ENCODE results near the gene TMEM250.

TMEM250 gene

DNA sequence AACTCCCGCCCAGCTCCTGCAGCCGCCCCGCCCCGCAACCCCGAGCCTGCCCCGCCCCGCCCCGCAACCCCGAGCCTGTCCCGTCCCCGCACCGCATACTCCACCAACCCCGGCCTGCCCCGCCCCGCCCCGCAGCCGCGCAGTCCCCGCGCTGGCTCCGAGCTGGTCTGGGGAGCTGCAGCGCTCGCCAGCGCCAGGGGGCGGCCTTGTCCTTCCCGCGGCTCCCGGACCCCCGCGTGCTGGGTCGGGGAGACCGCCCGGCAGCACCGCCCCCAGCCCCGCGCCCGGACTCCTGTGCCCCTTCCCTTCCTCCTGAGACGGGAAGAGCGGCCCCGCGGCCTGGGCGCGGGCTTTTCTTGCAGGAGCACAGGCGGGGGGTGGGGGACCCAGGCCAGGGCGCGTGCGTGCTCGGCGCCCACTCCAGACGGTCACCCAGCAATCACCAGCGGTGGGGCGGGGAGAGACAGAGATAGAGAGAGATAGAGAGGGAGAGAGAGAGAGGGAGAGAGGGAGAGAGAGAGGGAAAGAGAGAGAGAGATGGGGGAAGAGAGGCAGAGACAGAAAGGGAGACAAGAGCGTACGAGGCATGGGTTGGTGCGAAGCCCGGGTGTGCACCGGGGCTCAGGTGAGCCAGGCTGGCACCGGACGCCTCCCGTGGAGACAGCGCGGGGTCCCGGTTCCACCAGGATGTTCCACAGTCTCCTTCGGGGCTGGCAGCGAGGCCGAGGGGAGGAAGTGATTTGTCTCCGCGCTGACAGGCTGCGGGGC lies 14.7 kb upstream of the TMEM250 start:
- DNase-seq (ENCODE audit: insufficient read length, low spot score) (peak; percentile 50), FAIRE-seq (no peak)

DNA sequence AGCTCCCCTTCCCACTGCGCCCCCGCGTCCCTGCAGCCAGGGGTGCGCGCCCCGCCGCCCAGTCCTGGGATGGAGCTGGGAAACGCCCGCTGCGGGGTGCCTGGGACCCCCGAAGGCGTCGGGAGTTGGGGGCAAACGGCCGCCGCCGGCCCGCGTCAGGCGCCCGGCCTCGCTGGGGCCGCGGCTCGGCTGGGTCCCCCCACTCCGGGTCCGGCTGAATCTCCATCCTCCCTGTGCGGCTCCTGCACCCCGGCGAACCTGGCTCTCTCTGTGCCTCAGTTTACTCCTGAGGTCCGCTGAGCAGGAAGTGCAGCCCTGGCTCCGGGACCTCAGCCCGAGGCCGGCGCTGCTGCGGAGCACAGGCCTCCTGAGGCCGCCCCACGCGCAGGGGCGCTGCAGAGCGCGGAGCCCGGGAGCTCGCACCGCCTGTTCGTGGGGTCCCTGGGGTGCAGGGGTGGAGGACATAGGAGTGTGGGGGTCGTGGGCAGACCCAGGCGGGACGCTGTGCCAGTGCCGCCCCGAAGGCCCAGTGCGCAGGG lies 13.9 kb upstream of the TMEM250 start:
- FAIRE-seq (no peak), DNase-seq (ENCODE audit: insufficient read length, low spot score) (no peak)

DNA sequence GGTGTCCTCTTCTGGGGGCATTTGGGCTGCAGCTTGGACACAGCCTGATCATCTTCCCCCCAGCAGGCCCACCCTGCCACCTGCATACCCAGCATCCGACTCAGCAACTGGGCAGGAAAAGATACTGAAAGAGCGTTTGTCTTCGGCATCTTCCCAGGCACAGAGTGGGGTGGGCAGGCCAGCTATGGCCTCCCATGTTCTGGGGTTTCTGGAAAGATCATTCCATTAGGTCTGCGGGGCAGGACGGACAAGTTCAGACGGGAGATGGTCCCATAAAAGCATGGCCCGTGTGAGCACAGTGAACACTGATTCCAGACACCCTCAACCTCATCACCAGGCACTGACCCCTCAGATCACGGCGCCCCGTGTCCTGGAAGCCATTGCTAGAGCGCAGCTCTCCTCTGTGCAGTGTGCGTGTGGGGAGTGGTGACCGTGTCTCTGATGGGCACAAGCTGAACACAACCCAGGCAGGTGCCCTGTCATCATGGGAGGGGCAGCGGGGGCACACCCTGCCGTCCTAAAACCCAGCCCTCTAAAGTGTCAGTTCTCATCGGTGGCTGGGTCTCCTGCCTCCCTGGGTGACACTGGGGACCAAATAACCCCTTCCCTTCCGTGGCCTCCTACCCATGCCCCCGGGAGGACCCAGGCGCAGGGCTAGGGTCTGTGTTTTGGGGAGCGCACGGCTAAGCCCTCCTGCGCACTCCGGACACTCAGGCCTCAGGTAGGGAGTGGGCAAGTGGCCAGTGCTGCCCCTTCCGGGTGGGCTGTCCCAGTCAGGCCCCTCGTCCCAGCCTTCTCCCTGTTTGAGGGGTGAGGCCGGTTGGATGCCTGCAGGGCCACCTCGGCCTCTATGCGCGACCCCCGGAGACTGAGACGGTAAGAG lies 13.2 kb upstream of the TMEM250 start:
- no peak for DNase-seq (ENCODE audit: insufficient read length, low spot score)
- no peak for FAIRE-seq

DNA sequence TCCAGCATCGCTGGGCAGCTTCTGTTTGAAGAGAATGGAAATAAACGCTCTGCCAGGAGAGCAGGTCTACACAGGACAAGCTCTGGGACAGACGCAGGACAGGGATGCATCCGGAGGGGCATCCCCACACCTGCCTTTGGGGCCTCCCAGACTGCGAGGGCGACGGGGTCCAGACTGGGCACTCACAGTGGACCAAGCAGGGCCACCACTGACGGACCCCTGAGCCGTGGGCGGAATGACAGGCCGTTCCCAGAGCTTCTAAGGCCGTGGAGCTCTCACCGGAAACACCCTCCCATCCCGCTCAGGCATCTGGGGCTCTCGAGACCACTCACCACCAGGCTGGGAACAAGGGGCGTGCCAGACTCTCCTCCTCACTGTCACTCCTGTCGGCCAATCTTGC lies 10.5 kb upstream of the TMEM250 start:
- no peak for DNase-seq (ENCODE audit: insufficient read length, low spot score)
- no peak for FAIRE-seq

DNA sequence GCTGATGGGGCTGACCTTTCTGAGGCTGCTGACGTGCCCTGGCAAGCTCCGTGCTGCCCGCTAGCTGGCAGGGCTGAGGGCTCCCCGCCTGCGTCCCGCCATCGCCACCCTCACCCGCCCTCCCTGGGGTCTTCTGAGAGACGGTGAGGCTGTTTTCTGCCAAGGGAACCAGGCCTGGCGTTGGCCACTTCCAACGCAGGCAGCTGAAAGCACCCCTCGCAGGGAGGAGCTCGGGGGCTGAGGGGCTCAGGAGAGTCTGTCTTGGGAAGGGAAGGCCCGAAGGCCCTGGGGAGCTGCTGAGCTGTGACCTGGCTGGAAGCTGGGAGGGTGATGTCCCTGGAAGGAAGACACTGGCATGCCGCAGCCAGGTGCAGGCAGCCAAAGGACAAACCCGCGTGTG lies 9.8 kb upstream of the TMEM250 start:
- no peak for DNase-seq (ENCODE audit: insufficient read length, low spot score)
- no peak for FAIRE-seq

DNA sequence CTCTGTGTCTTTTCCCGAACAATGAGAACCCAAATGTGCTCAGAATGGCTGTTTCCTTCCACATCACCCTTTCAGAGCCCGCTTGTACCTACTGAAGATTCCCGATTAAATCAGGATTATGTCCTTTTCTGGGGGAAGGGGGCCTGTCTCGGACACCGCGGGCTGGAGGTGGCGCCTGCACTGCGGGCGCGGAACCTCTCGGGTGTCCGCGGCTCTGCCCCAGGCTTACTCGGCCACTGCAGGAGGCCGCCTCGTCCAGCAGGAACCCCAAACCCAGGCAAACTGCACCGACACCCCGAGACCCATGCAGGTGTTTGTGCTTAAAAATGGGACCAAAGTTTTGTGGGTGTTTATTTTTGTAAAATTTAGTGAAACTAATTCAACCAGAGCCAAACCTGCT lies 8.6 kb upstream of the TMEM250 start:
- DNase-seq (ENCODE audit: insufficient read length, low spot score) (no peak), FAIRE-seq (no peak)

DNA sequence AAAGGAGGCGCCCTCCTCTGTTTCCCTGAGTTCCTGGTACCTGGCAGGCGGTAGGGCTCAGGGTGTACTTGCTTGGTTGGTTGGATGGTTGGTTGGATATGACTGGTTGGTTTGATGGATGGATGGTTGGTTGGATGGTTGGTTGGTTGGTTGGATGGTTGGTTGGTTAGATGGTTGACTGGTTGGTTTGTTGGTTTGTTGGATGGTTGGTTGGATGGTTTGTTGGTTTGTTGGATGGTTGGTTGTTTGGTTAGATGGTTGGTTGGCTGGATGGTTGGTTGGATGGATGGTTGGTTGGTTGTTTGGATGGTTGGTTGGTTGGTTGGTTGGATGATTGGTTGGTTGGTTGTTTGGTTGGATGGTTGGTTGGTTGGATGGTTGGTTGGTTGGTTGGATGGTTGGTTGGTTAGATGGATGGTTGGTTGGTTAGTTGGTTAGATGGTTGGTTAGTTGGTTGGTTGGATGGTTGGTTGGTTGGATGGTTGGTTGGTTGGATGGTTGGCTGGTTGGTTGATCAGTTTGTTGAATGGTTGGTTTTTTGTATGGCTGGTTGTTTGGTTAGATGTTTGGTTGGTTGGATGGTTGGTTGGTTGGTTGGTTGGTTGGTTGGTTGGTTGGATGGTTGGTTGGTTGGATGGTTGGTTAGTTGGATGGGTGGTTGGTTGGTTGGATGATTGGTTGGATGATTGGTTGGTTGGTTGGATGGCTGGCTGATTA lies 6.5 kb upstream of the TMEM250 start:
- FAIRE-seq (no peak), DNase-seq (ENCODE audit: insufficient read length, low spot score) (no peak)

DNA sequence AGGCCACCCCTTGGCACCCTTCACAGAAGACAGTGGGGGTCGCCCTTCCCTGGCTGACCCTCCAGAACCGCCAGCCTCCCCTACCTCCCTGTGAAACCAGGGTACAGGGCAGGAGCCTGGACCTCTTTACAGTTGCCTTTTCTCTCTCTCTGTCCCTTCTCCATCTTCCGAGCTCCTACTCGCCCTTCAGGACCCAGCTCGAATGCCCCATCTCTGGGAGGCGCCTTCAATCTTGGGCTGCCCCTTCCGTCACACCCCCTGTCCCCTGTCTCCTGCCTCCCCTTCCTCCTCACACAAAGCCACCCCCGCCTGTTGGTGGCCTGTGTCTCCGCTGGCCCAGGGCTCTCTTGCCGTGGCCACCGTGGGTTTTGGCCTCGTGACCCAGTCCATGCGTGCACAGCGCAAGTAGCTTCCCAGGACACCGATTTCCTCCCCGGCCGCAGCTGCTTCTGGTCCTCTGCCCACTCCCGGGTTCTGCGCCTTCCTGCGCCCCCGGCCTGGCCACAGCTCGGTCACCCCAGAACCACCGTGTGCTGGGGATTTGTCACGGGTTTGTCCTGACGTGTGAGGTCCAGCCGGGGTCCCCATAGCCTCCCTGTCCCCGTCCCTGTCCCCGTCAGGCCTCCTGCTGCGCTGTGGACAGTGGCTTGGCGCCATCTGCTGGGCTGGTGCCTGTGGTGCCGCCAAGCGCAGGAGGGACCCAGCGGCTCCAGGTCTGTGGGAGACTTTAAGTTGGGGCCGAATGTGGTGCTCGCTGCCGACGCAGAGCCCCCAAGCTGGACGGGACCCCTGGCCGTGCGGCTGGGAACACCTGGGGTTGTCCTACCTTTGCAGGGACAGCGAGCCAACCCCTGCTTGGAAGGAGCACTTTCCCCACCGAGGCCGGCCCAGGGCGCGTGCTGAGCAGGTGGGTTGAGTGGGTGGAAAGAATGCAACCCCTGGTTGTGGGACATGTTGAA lies 4.0 kb upstream of the TMEM250 start:
- peak; percentile 75 for FAIRE-seq
- DNase-seq (ENCODE audit: insufficient read length, low spot score) = peak; percentile 66

DNA sequence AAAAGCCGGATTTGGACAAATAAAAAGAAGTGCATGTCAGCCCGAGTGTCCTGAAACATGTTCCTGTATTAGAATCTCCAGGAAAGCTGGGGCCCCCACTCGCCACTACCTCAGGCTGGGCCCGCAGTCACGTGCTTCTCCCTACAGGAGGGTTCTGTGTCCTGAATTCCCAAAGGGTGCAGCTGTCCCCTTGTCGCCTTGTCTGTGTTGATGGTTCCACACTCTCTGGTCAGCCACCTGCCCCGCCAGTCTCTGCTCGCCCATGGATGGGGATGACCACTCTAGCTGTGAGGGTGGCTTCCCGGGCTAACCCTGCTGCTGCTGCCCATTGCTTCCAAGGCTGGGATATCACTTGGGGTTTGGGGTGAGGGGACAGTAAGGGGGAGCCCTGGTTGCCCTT lies 3.1 kb upstream of the TMEM250 start:
- DNase-seq (ENCODE audit: insufficient read length, low spot score) (no peak), FAIRE-seq (no peak)

DNA sequence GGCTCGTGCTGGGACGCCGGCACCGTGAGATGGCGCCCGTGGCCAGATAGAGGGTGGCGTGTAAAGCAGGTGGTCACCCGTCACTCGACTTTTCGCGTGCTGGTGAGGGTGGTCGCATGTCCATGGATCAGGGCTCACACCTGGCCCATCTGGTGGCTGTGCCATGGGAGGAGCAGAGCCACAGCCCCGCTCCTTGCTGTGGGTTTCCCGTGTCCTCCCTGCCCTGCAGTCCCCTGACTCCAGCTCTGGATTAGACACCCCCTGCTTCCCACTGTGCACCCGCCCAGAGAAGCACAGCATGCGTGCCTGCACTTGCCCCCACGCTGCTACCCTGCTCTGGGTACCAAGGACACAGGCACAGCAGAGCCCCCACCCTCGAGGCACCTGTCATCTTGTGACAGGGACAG lies 1.8 kb upstream of the TMEM250 start:
- DNase-seq (ENCODE audit: insufficient read length, low spot score) (no peak), FAIRE-seq (no peak)

DNA sequence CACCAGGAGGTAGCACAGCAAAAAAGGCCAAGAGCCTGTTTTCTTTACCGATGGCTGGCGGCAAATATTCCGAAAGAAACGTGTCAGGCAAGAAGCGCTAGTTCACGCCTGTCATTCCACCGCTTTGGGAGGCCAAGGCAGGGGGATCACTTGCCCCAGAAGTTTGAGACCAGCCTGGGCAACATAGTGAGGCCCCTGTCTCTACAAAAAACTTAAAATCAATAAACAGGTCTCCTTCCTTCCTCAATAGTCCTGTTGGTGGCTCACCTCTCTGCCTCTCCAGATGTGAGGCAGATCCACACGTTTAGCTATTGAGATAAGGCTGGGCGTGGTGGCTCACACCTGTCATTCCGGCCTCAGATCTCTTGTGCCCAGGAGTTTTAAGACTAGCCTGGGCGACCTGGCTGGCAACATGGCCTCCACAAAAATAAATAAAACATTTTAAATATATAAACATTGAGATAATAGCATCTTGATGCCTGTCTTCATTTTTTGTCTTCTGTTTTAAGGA lies 1.3 kb upstream of the TMEM250 start:
- DNase-seq (ENCODE audit: insufficient read length, low spot score) (no peak), FAIRE-seq (no peak)

DNA sequence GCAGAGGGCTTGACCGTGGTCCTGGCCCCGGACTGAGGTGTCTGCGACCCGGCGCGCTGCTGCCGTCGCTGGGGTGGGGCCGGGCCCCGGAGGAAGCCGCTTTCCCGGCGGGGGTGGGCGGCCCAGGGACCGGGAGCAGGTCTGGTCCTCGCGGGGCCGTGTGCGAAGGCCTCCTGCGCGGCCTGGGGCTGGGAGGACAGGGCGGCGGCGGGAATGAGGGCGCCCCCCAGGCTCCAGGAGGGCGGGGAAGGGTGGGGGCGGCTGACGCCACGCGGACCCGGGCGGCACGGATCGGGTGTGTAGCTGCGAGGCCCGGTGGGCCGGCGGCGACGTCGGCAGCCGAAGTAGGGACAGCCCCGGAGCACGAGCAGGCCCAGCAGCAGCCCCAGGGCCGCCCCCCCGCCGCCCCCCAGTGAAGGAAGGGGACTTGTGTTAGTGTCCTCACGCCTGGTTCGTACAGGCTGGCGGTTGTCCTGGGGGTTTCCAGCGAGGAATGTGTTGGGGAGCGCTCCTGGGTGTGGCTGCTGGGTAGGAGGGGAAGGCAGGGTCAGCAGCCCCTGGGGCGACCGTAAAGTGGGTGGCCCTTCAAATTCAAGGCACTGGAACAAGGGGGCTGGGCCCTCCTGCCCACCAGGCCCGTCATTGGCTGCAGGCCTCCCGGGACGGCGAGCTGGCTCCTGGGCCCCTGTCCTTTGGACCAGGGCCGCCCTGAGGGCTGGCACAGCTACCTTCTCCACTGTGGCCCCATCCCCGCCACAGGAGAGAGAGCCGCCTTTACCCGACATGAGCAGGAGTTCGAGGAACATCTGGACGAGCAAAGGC lies 597 bp upstream of the TMEM250 start:
- DNase-seq (ENCODE audit: insufficient read length, low spot score) = no peak
- no peak for FAIRE-seq

DNA sequence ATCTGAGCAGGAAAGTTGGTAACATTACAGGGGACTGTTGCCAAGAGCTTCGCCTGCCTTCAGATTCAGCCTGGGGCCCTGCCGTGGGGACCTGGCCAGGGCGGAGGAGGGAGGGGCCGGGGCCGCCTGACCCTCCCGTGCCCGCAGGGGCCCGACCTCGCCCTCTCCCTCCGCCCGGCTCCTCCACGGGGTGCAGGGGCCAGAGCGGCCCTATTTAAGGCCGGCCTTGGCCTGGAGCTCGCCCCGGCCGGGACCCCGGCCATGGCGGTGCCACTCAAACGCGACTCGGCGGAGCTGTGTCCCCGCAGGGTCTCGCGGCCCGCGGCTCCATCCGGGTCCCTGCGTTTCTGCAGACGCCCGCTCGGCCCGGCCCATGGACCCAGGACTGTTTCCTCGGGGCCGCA lies 757 bp downstream of the TMEM250 start:
- FAIRE-seq (no peak), DNase-seq (ENCODE audit: insufficient read length, low spot score) (no peak)

DNA sequence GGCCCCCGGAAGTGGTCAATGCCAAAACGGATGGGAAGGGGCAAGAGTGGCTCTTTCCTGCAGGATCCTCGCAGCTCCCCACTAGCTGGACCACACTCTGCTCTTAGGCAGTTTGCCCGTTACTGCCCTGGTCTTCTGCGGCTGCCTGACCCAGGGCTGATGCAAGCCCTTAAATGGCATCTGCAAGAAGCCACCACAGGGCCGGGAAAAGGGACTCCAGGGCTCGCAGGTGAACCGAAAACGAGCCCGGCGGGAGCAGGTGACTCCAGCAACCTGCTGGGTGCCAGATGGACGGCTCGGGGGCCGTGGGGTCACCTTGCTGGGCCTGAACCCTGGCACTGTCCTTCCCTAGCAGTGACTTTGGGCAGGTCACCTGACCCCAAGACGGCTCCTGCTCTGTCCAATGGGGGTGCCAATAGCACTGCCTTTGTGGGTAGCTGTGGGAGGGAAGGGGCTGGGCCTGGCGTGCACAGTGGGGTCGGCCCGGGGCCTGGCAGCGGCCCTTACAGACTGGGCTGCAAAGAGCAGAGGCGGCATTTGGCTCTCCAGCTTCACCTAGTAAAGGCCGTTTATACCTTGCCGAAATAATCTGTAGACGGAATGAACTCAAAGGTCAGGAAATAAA lies 1.3 kb downstream of the TMEM250 start:
- DNase-seq (ENCODE audit: insufficient read length, low spot score) = no peak
- no peak for FAIRE-seq

DNA sequence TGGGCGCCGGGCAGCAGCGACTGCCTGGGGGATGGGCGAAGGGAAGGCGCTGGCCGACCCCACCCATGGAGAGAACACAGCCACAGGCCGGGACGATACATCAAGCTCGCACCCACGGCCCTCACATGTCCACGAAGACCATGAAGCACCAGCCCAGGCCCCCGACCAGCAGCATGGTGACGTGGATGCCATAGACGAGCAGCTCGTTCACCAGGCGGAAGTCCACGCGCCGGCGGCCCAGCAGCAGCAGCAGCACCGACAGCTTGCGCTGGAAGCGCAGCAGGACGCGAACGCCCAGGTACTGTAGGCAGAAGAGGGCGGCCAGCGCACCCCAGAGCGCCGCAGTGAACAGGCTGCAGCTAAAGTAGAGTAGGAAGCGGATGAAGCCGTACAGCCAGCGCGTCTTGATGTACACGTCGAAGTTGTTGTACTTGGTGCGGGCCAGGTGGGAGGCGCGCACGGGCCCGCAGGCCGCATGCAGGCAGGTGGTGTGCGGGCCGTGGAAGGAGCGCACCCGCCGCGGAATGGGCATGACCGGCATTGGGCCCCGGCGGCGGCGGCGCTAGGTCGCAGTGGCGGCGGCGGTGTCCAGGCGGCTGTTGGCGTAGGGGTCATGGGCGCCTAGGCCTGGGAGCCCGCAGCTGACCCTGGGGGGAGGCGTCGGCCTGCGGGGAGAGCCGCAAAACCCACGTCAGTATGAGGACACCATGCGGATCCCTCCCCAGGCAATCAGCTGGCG lies 2.1 kb downstream of the TMEM250 start:
- FAIRE-seq = peak; percentile 20
- DNase-seq (ENCODE audit: insufficient read length, low spot score) = no peak

DNA sequence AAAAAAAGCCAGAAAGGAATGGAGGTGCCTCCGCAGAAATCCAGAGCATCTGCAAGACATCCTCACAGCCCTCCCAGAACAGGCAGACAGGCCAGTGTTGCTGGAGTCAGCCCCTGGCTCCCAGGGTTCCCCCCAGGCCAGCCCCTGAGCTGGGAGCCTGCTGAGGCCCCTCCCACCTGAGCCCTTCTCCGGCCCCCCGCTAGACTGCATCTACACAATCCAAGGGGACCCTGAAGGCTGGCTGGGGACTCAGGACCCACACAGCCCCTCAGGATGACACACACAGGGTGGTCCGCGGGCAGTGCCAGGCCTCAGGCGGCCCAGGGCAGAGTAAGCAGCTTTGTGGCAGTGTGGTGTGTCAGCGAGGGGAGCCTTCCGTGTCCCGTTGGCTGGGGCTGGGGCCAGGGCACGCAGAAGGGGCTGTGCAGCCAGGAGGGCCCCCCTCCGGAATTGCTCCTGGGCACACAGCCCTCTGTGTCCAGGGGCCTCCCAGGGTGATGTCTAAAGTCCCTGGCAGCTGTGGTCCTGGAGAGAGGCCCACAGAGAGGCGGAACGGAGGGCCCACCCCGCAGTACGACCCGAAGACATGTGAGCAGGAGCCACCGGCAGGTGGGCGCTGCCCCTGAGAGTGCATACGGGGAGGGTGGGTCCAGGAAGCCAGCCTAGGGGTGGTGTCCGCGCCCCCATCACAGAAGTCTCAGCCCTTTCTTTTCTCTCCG lies 2.9 kb downstream of the TMEM250 start:
- no peak for FAIRE-seq
- no peak for DNase-seq (ENCODE audit: insufficient read length, low spot score)

DNA sequence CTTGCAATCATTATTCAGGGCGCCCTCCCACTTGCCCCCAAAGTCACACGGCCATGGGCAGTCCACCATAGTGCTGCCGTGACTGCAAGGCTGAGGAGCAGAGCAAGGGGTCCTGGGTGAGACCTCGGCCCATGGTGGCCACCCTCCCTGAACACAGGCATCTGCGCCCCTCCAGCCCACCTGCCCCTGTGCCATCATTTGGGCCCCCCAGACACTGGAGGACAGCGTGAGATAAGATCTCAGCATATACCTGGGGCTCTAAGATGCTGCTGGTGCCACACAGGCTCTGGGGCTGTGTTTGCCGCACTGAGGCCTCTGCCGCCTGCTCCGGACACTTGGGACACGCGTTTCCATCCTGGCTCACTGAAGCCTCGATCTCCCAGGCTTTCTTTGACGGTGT lies 3.5 kb downstream of the TMEM250 start:
- DNase-seq (ENCODE audit: insufficient read length, low spot score) (no peak), FAIRE-seq (no peak)

All from HTR-8/SVneo (cell line).